HCT116 (cell line): Measurements from ENCODE around the gene GRB2. TPM values are rescaled to one million over a fixed set of nuclear protein-coding genes. Genes with fewer than 3 reads are reported as not detected.

ENCODE experiments used
- ATAC-seq: fragments of 200-7000 bp; cut with Tn5 transposase; 2 replicates; pipeline ENCODE4 v1.9.1; 2020; ENCODE audit warnings: mild to moderate bottlenecking, moderate library complexity
- BruUV-seq: library from RNA; stranded (reverse); fragments of 400-500 nt; replicated peaks from 2 replicates; lab custom pipeline; 2021; lab: Mats Ljungman, UMichigan
- CTCF ChIA-PET: fragments of 300-600 bp; sonication (Branson Sonifier 250); formaldehyde crosslinking; loops from one replicate; lab custom pipeline; 2021; ENCODE audit warnings: antibody characterized with exemption; lab: Charles Lee
- POLR2A ChIA-PET: fragments of 300-600, 350-600 bp; sonication (Branson Sonifier 250); formaldehyde crosslinking; loops from one replicate; lab custom pipeline; 2021; ENCODE audit warnings: antibody characterized with exemption; lab: Charles Lee
- RAD21 ChIA-PET, 2 experiments: fragments of 300-600 bp; sonication (Branson Sonifier 250); formaldehyde crosslinking; loops; one replicate each; lab custom pipeline; 2023; ENCODE audit warnings: low total read pairs in 2 of 2; ENCODE audit not compliant: uncharacterized antibody in 2 of 2, unreplicated experiment in 2 of 2, low non-redundant PET in 1 of 2; lab: Charles Lee
- DNase-seq: peaks from one replicate; pipeline ENCODE4 v3.0.0-alpha.2; 2010; ENCODE audit warnings: low read depth, low spot score
- H2AFZ ChIP-seq: fragments of 200-600 bp; shearing (Covaris generic), sonication (generic); 2 replicates; pipeline ENCODE4 v1.6.1; 2017; ENCODE audit warnings: low read depth, mixed run types, mixed read lengths, antibody characterized with exemption, low read length; ENCODE audit not compliant: poor library complexity, severe bottlenecking
- H3K27ac ChIP-seq: 2 replicates; pipeline ENCODE4 v1.5.1; 2012; ENCODE audit warnings: low read depth, low read length
- H3K27me3 ChIP-seq: fragments of 200-600 bp; sonication (generic); 2 replicates; pipeline ENCODE4 v1.6.1; 2016; ENCODE audit warnings: mixed run types, low read length, mixed read lengths; ENCODE audit not compliant: insufficient read depth
- H3K36me3 ChIP-seq, 2 experiments: fragments of 200-500 bp in 1 of 2; fragments of 200-600 bp in 1 of 2; sonication (Bioruptor generic) in 1 of 2; sonication (generic) in 1 of 2; 2 replicates each; pipeline versions ENCODE4 v1.5.1 to v1.6.1; 2014 to 2016; ENCODE audit warnings: low read length in 2 of 2, inconsistent platforms in 1 of 2, mixed read lengths in 1 of 2, mixed run types in 1 of 2; ENCODE audit not compliant: insufficient read depth in 2 of 2, control insufficient read depth in 1 of 2
- H3K4me1 ChIP-seq, 2 experiments: fragments of 200-600 bp in 1 of 2; sonication (generic) in 1 of 2; 2 replicates each; pipeline versions ENCODE4 v1.5.1 to v1.6.1; 2012 to 2017; ENCODE audit warnings: low read length in 2 of 2, inconsistent platforms in 1 of 2, mild to moderate bottlenecking in 1 of 2, mixed read lengths in 1 of 2, mixed run types in 1 of 2, moderate library complexity in 1 of 2; ENCODE audit not compliant: insufficient read depth in 2 of 2, control insufficient read depth in 1 of 2
- H3K4me2 ChIP-seq: fragments of 200-600 bp; sonication (generic); 2 replicates; pipeline ENCODE4 v1.6.1; 2017; ENCODE audit warnings: mixed run types, low read length, mixed read lengths
- H3K4me3 ChIP-seq, 2 experiments: fragments of 200-600 bp in 1 of 2; sonication (generic) in 1 of 2; replicated peaks in 1 of 2; 2 replicates each; pipeline ENCODE4 v1.5.1; 2011 to 2016; ENCODE audit warnings: low read length in 2 of 2, control low read depth in 1 of 2, low read depth in 1 of 2, mild to moderate bottlenecking in 1 of 2, mixed read lengths in 1 of 2, mixed run types in 1 of 2
- H3K79me2 ChIP-seq: fragments of 200-600 bp; sonication (generic); 2 replicates; pipeline ENCODE4 v1.6.1; 2017; ENCODE audit warnings: mild to moderate bottlenecking, mixed run types, low read length, moderate library complexity, mixed read lengths; ENCODE audit not compliant: insufficient read depth
- H3K9ac ChIP-seq: fragments of 200-600 bp; sonication (generic); 2 replicates; pipeline ENCODE4 v1.6.1; 2016; ENCODE audit warnings: low read length, mixed read lengths
- H3K9me2 ChIP-seq: fragments of 200-600 bp; sonication (generic), shearing (Covaris generic); 2 replicates; pipeline ENCODE4 v1.6.1; 2017; ENCODE audit warnings: mixed run types, mild to moderate bottlenecking, moderate library complexity; ENCODE audit not compliant: insufficient read depth
- H3K9me3 ChIP-seq, 2 experiments: fragments of 200-500 bp in 1 of 2; fragments of 200-600 bp in 1 of 2; sonication (Bioruptor generic) in 1 of 2; sonication (generic) in 1 of 2; 2 replicates each; pipeline ENCODE4 v1.6.1; 2014 to 2017; ENCODE audit warnings: low read length in 2 of 2, mixed read lengths in 2 of 2, inconsistent platforms in 1 of 2, low read depth in 1 of 2, mild to moderate bottlenecking in 1 of 2, mixed run types in 1 of 2, moderate library complexity in 1 of 2; ENCODE audit not compliant: control insufficient read depth in 1 of 2, insufficient read depth in 1 of 2
- H4K20me1 ChIP-seq: fragments of 200-600 bp; sonication (generic), shearing (Covaris generic); 2 replicates; pipeline ENCODE4 v1.6.1; 2017; ENCODE audit warnings: mixed run types, mild to moderate bottlenecking, moderate library complexity; ENCODE audit not compliant: insufficient read depth
- ATF3 ChIP-seq: IDR thresholded peaks from 2 replicates; pipeline ENCODE4 v1.6.1; 2012
- CEBPB ChIP-seq: IDR thresholded peaks from 2 replicates; pipeline ENCODE4 v1.6.1; 2012; ENCODE audit warnings: low read depth
- ELF1 ChIP-seq: IDR thresholded peaks from 2 replicates; pipeline ENCODE4 v1.6.1; 2012; ENCODE audit warnings: low read depth, borderline replicate concordance
- EZH2phosphoT487 ChIP-seq: fragments of 200-600 bp; IDR thresholded peaks from 2 replicates; pipeline ENCODE4 v1.6.1; 2018; ENCODE audit warnings: antibody characterized with exemption, borderline replicate concordance
- FOSL1 ChIP-seq: IDR thresholded peaks from 2 replicates; pipeline ENCODE4 v1.6.1; 2012; ENCODE audit warnings: low read depth
- JUND ChIP-seq: IDR thresholded peaks from 2 replicates; pipeline ENCODE4 v1.6.1; 2012
- POLR2AphosphoS5 ChIP-seq: IDR thresholded peaks from 2 replicates; pipeline ENCODE4 v1.6.1; 2011; ENCODE audit warnings: mild to moderate bottlenecking, low read depth, low read length, moderate library complexity
- SIN3A ChIP-seq: IDR thresholded peaks from 2 replicates; pipeline ENCODE4 v1.6.1; 2012; ENCODE audit warnings: low read depth
- TCF7L2 ChIP-seq: IDR thresholded peaks from 2 replicates; pipeline ENCODE4 v1.7.0; 2011; ENCODE audit warnings: borderline replicate concordance, inconsistent platforms; ENCODE audit not compliant: insufficient read depth, insufficient read length; ENCODE audit errors: extremely low read depth
- ZBTB33 ChIP-seq: IDR thresholded peaks from 2 replicates; pipeline ENCODE4 v1.6.1; 2011; ENCODE audit warnings: mild to moderate bottlenecking, low read length, moderate library complexity; ENCODE audit not compliant: insufficient replicate concordance; ENCODE audit errors: extremely low read depth
- ZFX ChIP-seq: fragments of 450-650 bp; IDR thresholded peaks from 2 replicates; pipeline ENCODE4 v1.6.1; 2017
- ZNF274 ChIP-seq: fragments of 200-500 bp; sonication (Bioruptor generic); IDR thresholded peaks from 2 replicates; pipeline ENCODE4 v1.6.1; 2014; ENCODE audit warnings: mild to moderate bottlenecking, low read depth, low read length, inconsistent platforms
- intact Hi-C: fragments of 100-400 bp; cut with micrococcal nuclease; formaldehyde crosslinking; loops from 2 replicates; pipeline ENCODE4 v1.10.0; 2022
- total RNA-seq: library from RNA; stranded (reverse); gene quantifications from one replicate; pipeline ENCODE4 v1.2.1, GENCODE V29; 2021; ENCODE audit not compliant: unreplicated experiment

The GRB2 gene
- total RNA-seq, 1 experiment from 2014 or later = 146 TPM

- TF ChIP-seq EZH2phosphoT487 = no peak
- no peak for TF ChIP-seq SIN3A
- TF ChIP-seq ZBTB33 = no peak
- TF ChIP-seq, all 23 proteins: peak for 0
Measured at GRCh38 chr17:75316253-75316652, 89.2 kb downstream of the GRB2 start (continued).

GRCh38 chr17:75315541-75316243 is 89.8 kb downstream of the GRB2 start:
- POLR2A ChIA-PET = interaction anchor here (1.2 to 1.3 kb wide), 2 partner anchors 26 to 83 kb away, joined by 3 read pairs; partner anchors contain the start of gene SLC25A19
- DNase-seq = no peak

More at GRCh38 chr17:75315541-75316243, 89.8 kb downstream of the GRB2 start:
- Histone ChIP-seq H2AFZ (no peak overlapping the region), H3K4me2 (no peak overlapping the region), H3K4me1 (peaks cover 0 to 10% of the 10 kb centered on the region in 2 experiments; a peak in 2 of 4 replicates), H3K9me3 (no peaks in the 10 kb centered on the region), H3K36me3 (peaks cover 14 to 15% of the 10 kb centered on the region in 2 experiments; a peak in 3 of 4 replicates), H4K20me1 (no peaks in the 10 kb centered on the region), H3K27me3 (no peaks in the 10 kb centered on the region), H3K9ac (no peak overlapping the region), H3K9me2 (no peaks in the 10 kb centered on the region), H3K27ac (no peak overlapping the region), H3K4me3 (no peak overlapping the region), H3K79me2 (no peaks in the 10 kb centered on the region)
- intact Hi-C loops = no loop called here
- no peak for TF ChIP-seq POLR2AphosphoS5
- no peak for TF ChIP-seq ZBTB33
- no peak for TF ChIP-seq CEBPB
- no peak for TF ChIP-seq EZH2phosphoT487
- TF ChIP-seq ELF1 = no peak
- TF ChIP-seq ZNF274 = no peak
- TF ChIP-seq FOSL1 = no peak
- TF ChIP-seq ATF3 = no peak
- no peak for TF ChIP-seq JUND
- TF ChIP-seq SIN3A = no peak
- TF ChIP-seq ZFX = no peak
- TF ChIP-seq TCF7L2 = no peak
- no TSS peak for BruUV-seq
- CTCF ChIA-PET = interaction anchor here (0.6 kb wide), 1 partner anchor 9 kb away, joined by 3 read pairs; no protein-coding TSS in a partner anchor
- peak; percentile 14; the same call in 1 of the 2 replicates for ATAC-seq
- RAD21 ChIA-PET = interaction anchor here (0.6 to 0.7 kb wide), 3 partner anchors 48 to 140 kb away, joined by 3 read pairs; no protein-coding TSS in a partner anchor
